NCI-H2227 treated with DMSO at 0.1 percent for 48 hours (cell line): Measurements from ENCODE around the gene MTCL1.
A peak's percentile ranks its signal among the peaks of the same experiment; 100 is the strongest.
"Not testable (repeated sequence)": the region's sequence is repeated elsewhere in the genome, so short reads cannot be mapped to it uniquely, and the experiment has no call there.

Experiments
- DNase-seq: peaks from one replicate; lab custom pipeline; 2025; lab: John Stamatoyannopoulos, UW

MTCL1 gene

GRCh38 chr18:8744038-8744437 lies 38.7 kb downstream of the MTCL1 start:
- DNase-seq: no peak

DNA sequence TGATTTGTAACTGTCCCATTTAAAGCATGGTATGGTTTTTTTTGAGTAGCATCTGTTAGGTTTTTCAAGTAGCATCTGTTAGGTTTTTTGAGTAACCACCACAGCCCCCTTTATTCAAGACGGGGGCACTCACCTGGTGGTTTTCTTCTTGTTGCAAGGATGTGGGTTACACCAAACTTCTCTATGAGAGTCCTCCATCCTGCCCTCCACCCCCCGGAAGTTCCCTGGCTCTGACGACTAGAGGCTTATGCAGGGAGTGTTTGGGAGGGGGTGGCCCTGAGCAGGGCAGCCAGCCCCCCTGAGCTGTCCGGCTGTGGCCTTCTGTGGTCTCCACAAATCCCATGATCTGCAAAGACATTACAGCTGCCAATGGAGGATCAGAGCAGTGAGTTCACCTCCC lies 39.3 kb downstream of the MTCL1 start:
- no peak for DNase-seq

- DNase-seq: no peak
Observed at GRCh38 chr18:8745355-8746014, 40.1 kb downstream of the MTCL1 start.

DNA sequence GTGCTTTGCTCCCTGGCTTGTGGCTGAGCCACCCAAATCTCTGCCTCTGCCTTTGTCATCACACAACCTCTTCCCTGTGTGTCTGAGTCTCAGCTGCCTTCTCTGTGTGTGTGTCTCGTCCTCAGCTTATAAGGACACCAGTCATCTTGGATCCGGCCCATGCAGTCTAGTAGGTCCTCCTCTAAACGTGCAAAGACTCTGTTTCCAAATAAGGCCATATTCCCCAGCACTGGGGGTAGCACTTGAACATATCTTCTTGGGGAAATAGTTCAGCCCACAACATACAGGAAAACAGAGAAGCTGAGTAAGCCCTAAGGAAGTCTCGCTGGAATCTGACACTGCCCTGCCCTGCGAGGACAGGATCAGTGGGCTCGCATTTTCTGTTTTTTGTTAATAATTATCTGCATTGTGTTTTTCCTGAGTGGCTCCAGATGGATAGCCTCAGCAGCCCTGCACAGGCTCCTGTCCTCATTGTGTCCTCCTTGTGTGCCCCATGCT lies 42.1 kb downstream of the MTCL1 start:
- no peak for DNase-seq

- DNase-seq: no peak
Observed at GRCh38 chr18:8749492-8749891, 44.1 kb downstream of the MTCL1 start.

- no peak for DNase-seq
Observed at GRCh38 chr18:8750954-8751415, 45.6 kb downstream of the MTCL1 start.

DNA sequence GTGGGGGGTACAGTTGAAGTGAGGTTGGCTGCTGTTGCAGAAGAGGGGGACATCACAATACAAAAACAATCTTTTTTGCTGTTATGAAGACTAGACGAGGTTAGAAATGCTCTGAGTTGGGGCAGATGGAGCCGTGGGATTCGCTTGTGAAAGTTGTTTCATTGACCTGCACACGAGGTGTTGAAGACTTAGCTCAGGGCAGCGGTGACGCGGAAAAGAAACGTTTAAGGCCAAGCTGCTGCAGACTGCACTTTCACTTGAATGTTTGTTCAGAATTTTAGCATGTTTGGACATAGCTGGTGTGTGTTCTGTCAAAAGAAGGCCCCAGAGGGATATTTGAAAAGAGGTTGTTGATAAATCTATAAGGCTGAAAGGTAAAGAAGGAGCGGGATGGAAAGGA lies 46.3 kb downstream of the MTCL1 start:
- DNase-seq: no peak

GRCh38 chr18:8752329-8752728 lies 47.0 kb downstream of the MTCL1 start:
- DNase-seq: no peak

GRCh38 chr18:8754995-8755960 lies 49.9 kb downstream of the MTCL1 start:
- no peak for DNase-seq

DNA sequence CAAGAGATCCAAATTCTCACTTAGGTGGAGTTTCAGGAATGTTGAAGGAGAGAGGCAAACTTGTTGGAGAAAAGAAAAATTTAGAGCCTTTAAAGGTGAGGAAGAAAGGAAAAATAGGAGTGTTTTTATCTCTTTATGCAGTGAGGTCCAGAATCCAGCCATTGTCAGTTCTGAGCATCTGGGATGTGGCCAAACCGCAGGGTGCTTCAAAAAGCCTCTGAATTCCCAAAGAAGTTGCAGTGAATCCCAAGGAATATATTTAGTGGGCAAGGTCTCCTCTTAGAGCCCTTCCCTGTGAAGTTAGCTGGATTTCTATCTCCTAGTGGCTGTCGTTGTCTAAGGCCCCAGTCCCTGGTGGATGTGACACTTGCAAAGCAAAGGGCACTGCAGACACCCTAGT lies 51.2 kb downstream of the MTCL1 start:
- DNase-seq: no peak

DNA sequence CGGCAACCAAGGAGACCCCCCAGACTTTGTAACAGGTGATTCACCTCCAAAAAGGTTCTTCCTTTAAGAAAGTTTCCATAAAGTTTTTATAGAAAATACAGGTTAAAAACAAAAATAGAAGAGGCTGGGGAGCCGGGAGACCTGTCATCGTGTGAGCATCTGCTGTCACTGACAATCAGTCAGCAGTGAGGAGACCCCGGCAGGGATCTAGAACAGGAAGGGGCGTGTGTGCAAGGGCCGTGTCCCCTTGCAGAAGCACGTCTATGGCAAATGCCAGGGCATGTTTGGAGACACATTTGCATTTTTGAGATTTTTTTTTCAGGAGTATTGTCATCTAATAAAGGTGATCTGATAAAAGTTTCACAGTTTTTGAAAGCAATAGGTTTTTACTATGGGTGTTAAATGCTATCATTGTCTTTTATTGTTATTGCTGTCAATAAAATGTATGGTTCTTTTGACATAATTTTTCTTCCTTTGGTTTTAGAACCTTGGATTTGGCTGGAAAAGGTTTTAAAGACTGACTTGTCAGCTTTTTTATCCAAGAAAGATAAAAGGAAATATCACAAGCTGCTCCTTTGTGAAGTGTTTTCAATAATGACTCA lies 52.1 kb downstream of the MTCL1 start:
- DNase-seq: no peak

- no peak for DNase-seq
Observed at GRCh38 chr18:8758466-8758865, 53.1 kb downstream of the MTCL1 start.

- no peak for DNase-seq
Observed at GRCh38 chr18:8760984-8761383, 55.6 kb downstream of the MTCL1 start.

- DNase-seq: not testable (repeated sequence)
Observed at GRCh38 chr18:8761535-8761934, 56.2 kb downstream of the MTCL1 start.

DNA sequence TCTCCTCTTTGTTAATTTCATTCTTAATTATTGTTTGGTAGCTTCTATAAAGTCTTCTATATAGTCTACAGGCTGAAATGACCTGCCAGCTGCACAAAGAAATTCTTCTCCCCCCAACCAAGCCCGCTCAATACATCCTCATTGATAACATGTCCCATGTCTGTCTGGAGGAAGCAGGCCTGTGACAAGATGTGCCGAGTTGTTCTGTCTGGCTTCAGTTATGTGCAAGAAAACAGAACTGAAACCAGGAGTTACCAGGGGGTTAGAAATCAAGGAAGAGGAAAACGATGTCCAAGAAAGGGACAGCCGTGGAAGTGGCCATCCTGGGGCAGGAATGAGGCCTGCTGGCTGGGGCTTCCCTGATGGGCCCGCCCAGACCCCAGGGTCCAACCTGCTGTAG lies 57.6 kb downstream of the MTCL1 start:
- DNase-seq: no peak

DNA sequence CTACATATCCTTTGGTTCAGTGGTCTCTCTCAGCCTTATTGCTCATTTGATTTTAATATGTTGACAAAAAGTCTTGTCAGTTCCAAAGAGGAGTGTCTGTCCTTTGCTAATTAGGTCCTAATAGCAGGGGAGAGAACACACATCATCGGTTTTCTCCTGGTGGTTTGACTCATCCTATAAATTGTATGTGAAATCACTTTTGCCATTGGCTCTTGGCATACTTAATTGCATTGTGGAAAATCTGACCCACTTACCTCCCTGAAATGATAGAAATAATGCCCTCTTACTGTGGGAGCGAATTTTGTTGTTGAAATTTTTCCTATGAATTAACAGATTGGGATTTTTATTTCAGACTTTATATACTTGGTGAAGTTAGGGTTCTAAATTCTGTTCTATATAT lies 58.3 kb downstream of the MTCL1 start:
- DNase-seq: no peak

DNA sequence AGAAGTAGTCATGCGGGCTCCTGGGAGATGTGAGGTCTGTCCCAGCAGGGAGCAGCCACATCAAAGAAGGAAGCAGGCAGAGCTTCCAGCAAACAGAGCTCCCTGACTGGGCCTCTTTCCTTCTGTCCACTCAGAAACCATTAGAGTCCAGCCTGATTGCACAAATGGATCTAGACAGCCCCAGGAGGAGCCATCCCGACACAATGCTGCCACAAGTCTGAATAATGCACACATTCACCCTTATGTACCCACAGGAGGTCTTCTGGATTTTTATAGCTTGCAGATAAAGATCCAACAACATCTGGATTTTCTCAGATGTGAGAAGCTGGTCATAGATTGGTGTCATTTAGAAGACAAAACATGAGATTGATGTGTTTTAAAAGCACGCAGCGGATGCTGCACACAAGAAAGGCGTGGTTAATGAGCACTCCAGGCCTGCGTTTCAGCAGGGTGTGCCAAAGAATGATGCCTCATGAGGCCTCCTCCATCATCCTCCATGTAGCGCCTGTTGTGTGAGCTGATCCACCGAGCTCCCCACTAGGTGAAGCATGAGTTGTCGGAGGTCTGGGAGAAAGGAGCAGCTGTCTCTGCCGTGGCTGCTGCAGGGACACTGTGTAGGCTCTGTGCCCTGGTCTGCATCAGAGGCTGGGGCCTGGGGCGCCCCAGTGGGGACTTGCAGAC lies 60.6 kb downstream of the MTCL1 start:
- DNase-seq: peak; percentile 72

- peak; percentile 83 for DNase-seq
Observed at GRCh38 chr18:8766559-8767293, 61.4 kb downstream of the MTCL1 start.

GRCh38 chr18:8767340-8767739 lies 62.0 kb downstream of the MTCL1 start:
- peak; percentile 83 for DNase-seq

- DNase-seq: no peak
Observed at GRCh38 chr18:8769509-8770095, 64.2 kb downstream of the MTCL1 start.

- no peak for DNase-seq
Observed at GRCh38 chr18:8770657-8771056, 65.3 kb downstream of the MTCL1 start.
